Chondrocyte (in vitro differentiated cells): ENCODE results near the gene INSYN2B. TPM values are rescaled to one million over a fixed set of nuclear protein-coding genes. Genes with fewer than 3 reads are reported as not detected.

Source experiments
- DNase-seq: peaks from one replicate; pipeline ENCODE4 v3.0.0; 2021; ENCODE audit warnings: mixed read lengths, low spot score
- H3K27ac Mint-ChIP-seq: one replicate; pipeline ENCODE4 v1.8.0; 2021; ENCODE audit warnings: mild to moderate bottlenecking, moderate library complexity, mixed read lengths; ENCODE audit not compliant: unreplicated experiment
- H3K27me3 Mint-ChIP-seq: 2 replicates; pipeline ENCODE4 v1.8.0; 2021; ENCODE audit warnings: low read depth, mixed read lengths
- H3K36me3 Mint-ChIP-seq: 2 replicates; pipeline ENCODE4 v1.8.0; 2021; ENCODE audit warnings: low read depth, mixed read lengths
- H3K4me1 Mint-ChIP-seq: 2 replicates; pipeline ENCODE4 v1.8.0; 2021; ENCODE audit warnings: low read depth, mild to moderate bottlenecking, mixed read lengths
- H3K4me3 Mint-ChIP-seq: one replicate; pipeline ENCODE4 v1.8.0; 2021; ENCODE audit warnings: mild to moderate bottlenecking, moderate library complexity, mixed read lengths; ENCODE audit not compliant: unreplicated experiment
- H3K9me3 Mint-ChIP-seq: 2 replicates; pipeline ENCODE4 v1.8.0; 2021; ENCODE audit warnings: low read depth, mixed read lengths
- CTCF ChIP-seq: fragments of 200-600 bp; sonication (generic); IDR thresholded peaks from 2 replicates; pipeline ENCODE4 v1.5.0; 2021; ENCODE audit warnings: antibody characterized with exemption, mild to moderate bottlenecking, moderate library complexity
- total RNA-seq: library from RNA; stranded (reverse); gene quantifications from 3 replicates; pipeline ENCODE4 v1.2.1, GENCODE V29; 2021

INSYN2B gene
- total RNA-seq, 1 donor from 2014 or later, result 0.12 TPM

GRCh38 chr5:170000155-170000554 is 19.9 kb upstream of the INSYN2B start:
- no peaks in the 10 kb centered on the region for H3K27me3 Mint-ChIP-seq
- no peaks in the 10 kb centered on the region for H3K9me3 Mint-ChIP-seq
- no peak overlapping the region for H3K27ac Mint-ChIP-seq
- DNase-seq, result no peak
- no peak for TF ChIP-seq CTCF
- H3K4me1 Mint-ChIP-seq, result no peaks in the 10 kb centered on the region
- no peaks in the 10 kb centered on the region for H3K36me3 Mint-ChIP-seq
- no peak overlapping the region for H3K4me3 Mint-ChIP-seq

DNA sequence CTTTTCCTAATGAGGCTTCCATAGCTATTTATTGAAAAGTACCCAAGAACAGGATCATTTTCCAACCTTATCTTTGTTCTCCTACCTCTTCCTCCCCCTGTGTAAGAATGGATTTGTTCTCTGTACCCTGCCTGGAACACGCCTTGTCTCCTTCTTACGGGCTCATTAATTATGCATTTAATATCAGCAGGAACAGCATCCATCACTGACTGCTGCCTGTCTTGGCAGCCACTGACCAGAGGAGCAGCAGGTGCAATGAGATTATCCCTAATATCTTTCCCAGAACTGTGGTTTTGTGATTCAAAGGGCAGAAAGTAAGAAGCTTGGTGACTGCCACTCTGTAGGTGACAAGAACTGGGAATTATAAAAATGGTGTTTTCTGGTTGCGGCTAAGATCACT is 19.3 kb upstream of the INSYN2B start:
- no peak overlapping the region for H3K4me3 Mint-ChIP-seq
- H3K27ac Mint-ChIP-seq, result no peak overlapping the region
- no peaks in the 10 kb centered on the region for H3K27me3 Mint-ChIP-seq
- no peaks in the 10 kb centered on the region for H3K4me1 Mint-ChIP-seq
- H3K36me3 Mint-ChIP-seq, result no peaks in the 10 kb centered on the region
- no peak for DNase-seq
- no peak for TF ChIP-seq CTCF
- no peaks in the 10 kb centered on the region for H3K9me3 Mint-ChIP-seq

GRCh38 chr5:169997798-169998197 is 17.5 kb upstream of the INSYN2B start:
- H3K4me3 Mint-ChIP-seq, result no peak overlapping the region
- H3K27ac Mint-ChIP-seq, result no peak overlapping the region
- H3K4me1 Mint-ChIP-seq, result no peaks in the 10 kb centered on the region
- no peaks in the 10 kb centered on the region for H3K36me3 Mint-ChIP-seq
- no peak for TF ChIP-seq CTCF
- no peak for DNase-seq
- H3K27me3 Mint-ChIP-seq, result no peaks in the 10 kb centered on the region
- H3K9me3 Mint-ChIP-seq, result no peaks in the 10 kb centered on the region

DNA sequence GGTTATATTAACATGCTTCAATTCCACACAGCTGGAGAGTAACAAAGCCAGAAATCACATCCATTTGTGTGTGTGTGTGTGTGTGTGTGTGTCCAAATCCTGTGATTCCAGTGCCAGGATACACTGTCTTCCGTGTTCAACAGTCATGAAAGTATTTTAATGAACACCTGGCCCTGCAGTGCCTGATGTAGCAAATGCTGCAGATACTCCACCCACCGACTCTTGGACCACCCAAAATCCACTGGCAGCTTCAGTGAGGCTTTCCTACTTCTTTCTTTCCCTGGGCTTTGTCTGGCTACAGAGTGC is 13.1 kb upstream of the INSYN2B start:
- H3K4me1 Mint-ChIP-seq, result no peaks in the 10 kb centered on the region
- DNase-seq, result no peak
- H3K27ac Mint-ChIP-seq, result no peak overlapping the region
- no peaks in the 10 kb centered on the region for H3K36me3 Mint-ChIP-seq
- H3K9me3 Mint-ChIP-seq, result no peaks in the 10 kb centered on the region
- H3K27me3 Mint-ChIP-seq, result no peaks in the 10 kb centered on the region
- no peak overlapping the region for H3K4me3 Mint-ChIP-seq
- no peak for TF ChIP-seq CTCF

DNA sequence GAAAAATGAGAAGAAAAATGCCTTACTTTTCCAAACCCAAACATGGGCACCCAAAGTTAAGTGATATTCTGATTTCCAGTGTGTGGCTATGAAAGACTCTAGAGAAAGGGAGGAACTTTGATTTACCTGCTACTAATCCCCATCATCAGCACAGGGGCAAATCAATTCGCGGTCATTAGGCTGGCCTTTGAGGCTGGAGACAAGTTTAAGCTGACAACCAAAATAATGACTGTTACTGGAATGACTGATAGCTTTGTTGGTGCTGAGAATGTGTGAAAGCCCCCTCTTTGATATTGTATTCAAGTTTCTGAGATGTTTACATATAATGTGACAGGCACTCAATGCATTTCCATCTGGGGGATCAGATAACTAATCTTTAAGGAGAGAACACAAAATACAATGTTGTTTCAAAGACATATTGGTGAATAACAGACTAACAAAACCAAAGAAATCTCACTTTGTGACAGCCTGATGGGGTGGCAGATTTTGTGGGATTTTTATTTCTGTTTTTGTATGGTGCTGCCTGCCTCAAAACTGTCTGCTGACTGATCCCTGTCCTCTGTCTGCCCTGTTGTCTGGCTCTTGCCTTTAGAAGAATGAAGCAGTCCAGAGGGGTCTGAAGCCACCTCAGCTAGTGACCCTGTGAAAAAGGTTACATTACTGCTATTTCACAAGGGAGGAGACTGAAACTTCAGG is 12.6 kb upstream of the INSYN2B start:
- DNase-seq, result no peak
- H3K27me3 Mint-ChIP-seq, result no peaks in the 10 kb centered on the region
- no peaks in the 10 kb centered on the region for H3K36me3 Mint-ChIP-seq
- H3K4me3 Mint-ChIP-seq, result no peak overlapping the region
- H3K9me3 Mint-ChIP-seq, result no peaks in the 10 kb centered on the region
- TF ChIP-seq CTCF, result no peak
- no peaks in the 10 kb centered on the region for H3K4me1 Mint-ChIP-seq
- H3K27ac Mint-ChIP-seq, result no peak overlapping the region
